Measurements from ENCODE around the gene FAM107A.

DNA sequence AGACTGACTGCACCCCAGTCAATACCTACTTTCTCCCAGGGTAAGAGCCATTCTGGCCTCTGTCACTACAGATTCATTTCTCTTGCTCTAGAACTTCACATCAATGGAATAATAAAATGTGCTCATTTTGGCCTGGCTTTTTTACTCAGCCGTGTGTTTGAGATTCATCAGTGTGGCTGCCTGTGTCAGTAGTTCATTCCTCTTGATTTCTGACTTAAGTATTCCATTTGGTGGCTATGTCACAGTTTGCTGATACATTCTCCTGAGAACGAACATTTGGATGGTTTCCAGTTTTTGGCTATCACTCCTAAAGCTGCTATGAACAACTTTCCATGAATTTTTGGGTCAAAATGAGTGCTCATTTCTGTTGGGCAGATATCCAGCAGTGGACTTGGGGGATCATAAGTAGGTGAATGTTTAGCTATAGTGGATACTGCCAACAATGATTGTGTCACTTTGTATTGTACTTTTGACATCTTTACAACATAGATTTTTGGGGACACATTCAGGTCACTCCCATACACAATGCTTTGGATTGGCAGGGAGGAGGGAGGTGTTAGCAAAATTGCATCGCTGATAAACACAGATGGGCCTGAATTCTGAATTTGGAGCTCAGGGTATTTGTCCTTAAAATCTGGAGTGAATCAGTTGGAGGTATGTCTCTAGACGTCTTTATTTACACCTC, 19.8 kb upstream of the FAM107A start:
- TF ChIP-seq CTCF (IDR thresholded peaks at IDR 0.05) (no peak), POLR2A (IDR thresholded peaks at IDR 0.05) (no peak)
